Glutamatergic neuron (in vitro differentiated cells): ENCODE results near the gene CEP128. TPM values are rescaled to one million over a fixed set of nuclear protein-coding genes. Genes with fewer than 3 reads are reported as not detected.

Experiments
- DNase-seq: peaks from one replicate; pipeline ENCODE4 v3.0.0; 2022
- H3K27ac Mint-ChIP-seq: one replicate; pipeline ENCODE4 v1.8.0; 2020; ENCODE audit warnings: mild to moderate bottlenecking, mixed read lengths, inconsistent platforms; ENCODE audit not compliant: unreplicated experiment
- H3K27me3 Mint-ChIP-seq: one replicate; pipeline ENCODE4 v1.8.0; 2020; ENCODE audit warnings: mild to moderate bottlenecking, moderate library complexity, mixed read lengths, inconsistent platforms; ENCODE audit not compliant: unreplicated experiment
- H3K36me3 Mint-ChIP-seq: one replicate; pipeline ENCODE4 v1.8.0; 2020; ENCODE audit warnings: mild to moderate bottlenecking, mixed read lengths, inconsistent platforms; ENCODE audit not compliant: unreplicated experiment
- H3K4me1 Mint-ChIP-seq: one replicate; pipeline ENCODE4 v1.8.0; 2020; ENCODE audit warnings: mild to moderate bottlenecking, low read depth, mixed read lengths, inconsistent platforms; ENCODE audit not compliant: unreplicated experiment
- H3K4me3 Mint-ChIP-seq: one replicate; pipeline ENCODE4 v1.8.0; 2020; ENCODE audit warnings: mild to moderate bottlenecking, mixed read lengths, inconsistent platforms; ENCODE audit not compliant: unreplicated experiment
- H3K9me3 Mint-ChIP-seq: one replicate; pipeline ENCODE4 v1.8.0; 2020; ENCODE audit warnings: mild to moderate bottlenecking, moderate library complexity, mixed read lengths, inconsistent platforms; ENCODE audit not compliant: unreplicated experiment
- CTCF ChIP-seq: fragments of 200-600 bp; sonication (generic); IDR thresholded peaks from one replicate; pipeline ENCODE4 v1.5.0; 2021; ENCODE audit not compliant: partially characterized antibody, unreplicated experiment
- total RNA-seq: library from RNA; stranded (reverse); fragmentation: NEBNext Ultra II Directional; extraction: Animal tissue kit (Norgen Biotek cat#: 25700); gene quantifications from one replicate; pipeline ENCODE4 v1.2.1, GENCODE V29; 2021; ENCODE audit not compliant: unreplicated experiment

The CEP128 gene
- total RNA-seq, 1 donor from 2014 or later = 38.5 TPM

GRCh38 chr14:80586131-80586530 is 355.4 kb downstream of the CEP128 start:
- DNase-seq = no peak
- H3K27me3 Mint-ChIP-seq = no peaks in the 10 kb centered on the region
- no peaks in the 10 kb centered on the region for H3K4me1 Mint-ChIP-seq
- no peaks in the 10 kb centered on the region for H3K36me3 Mint-ChIP-seq
- TF ChIP-seq CTCF = no peak
- no peak overlapping the region for H3K4me3 Mint-ChIP-seq
- no peaks in the 10 kb centered on the region for H3K9me3 Mint-ChIP-seq
- no peak overlapping the region for H3K27ac Mint-ChIP-seq

GRCh38 chr14:80585506-80585835 is 356.1 kb downstream of the CEP128 start:
- Mint-ChIP-seq H3K27ac (no peak overlapping the region), H3K4me1 (no peaks in the 10 kb centered on the region), H3K36me3 (no peaks in the 10 kb centered on the region), H3K4me3 (no peak overlapping the region), H3K27me3 (no peaks in the 10 kb centered on the region), H3K9me3 (no peaks in the 10 kb centered on the region)
- no peak for TF ChIP-seq CTCF
- no peak for DNase-seq

- Mint-ChIP-seq H3K27ac (no peak overlapping the region), H3K4me3 (no peak overlapping the region), H3K36me3 (no peaks in the 10 kb centered on the region), H3K9me3 (no peaks in the 10 kb centered on the region), H3K4me1 (no peaks in the 10 kb centered on the region), H3K27me3 (no peaks in the 10 kb centered on the region)
- no peak for DNase-seq
- TF ChIP-seq CTCF = no peak
Observed at GRCh38 chr14:80584744-80585505, 356.6 kb downstream of the CEP128 start.

- TF ChIP-seq CTCF = no peak
- DNase-seq = no peak
- Mint-ChIP-seq H3K9me3 (no peaks in the 10 kb centered on the region), H3K27ac (no peak overlapping the region), H3K27me3 (no peaks in the 10 kb centered on the region), H3K4me3 (no peak overlapping the region), H3K36me3 (no peaks in the 10 kb centered on the region), H3K4me1 (no peaks in the 10 kb centered on the region)
Observed at GRCh38 chr14:80577599-80577998, 363.9 kb downstream of the CEP128 start.

- Mint-ChIP-seq H3K9me3 (no peaks in the 10 kb centered on the region), H3K4me1 (no peaks in the 10 kb centered on the region), H3K36me3 (no peaks in the 10 kb centered on the region), H3K4me3 (no peak overlapping the region), H3K27me3 (no peaks in the 10 kb centered on the region), H3K27ac (no peak overlapping the region)
- TF ChIP-seq CTCF = no peak
- DNase-seq = no peak
Observed at GRCh38 chr14:80576401-80576800, 365.1 kb downstream of the CEP128 start.
